VCaP (cell line): Measurements from ENCODE around the gene CPNE7.

Experiments
- H3K27ac ChIP-seq: fragments of 450-650 bp; 2 replicates; pipeline ENCODE4 v1.5.1; 2017
- TF ChIP-seq, protein P1 (sequence below): fragments of 450-650 bp; conservative IDR thresholded peaks from 2 replicates; pipeline ENCODE4 v1.5.1; 2017; ENCODE audit warnings: mild to moderate bottlenecking, moderate library complexity

The CPNE7 gene

GRCh38 chr16:89605186-89605970, 29.8 kb downstream of the CPNE7 start:
- no peak overlapping the region for H3K27ac ChIP-seq
- TF ChIP-seq, protein P1, sequence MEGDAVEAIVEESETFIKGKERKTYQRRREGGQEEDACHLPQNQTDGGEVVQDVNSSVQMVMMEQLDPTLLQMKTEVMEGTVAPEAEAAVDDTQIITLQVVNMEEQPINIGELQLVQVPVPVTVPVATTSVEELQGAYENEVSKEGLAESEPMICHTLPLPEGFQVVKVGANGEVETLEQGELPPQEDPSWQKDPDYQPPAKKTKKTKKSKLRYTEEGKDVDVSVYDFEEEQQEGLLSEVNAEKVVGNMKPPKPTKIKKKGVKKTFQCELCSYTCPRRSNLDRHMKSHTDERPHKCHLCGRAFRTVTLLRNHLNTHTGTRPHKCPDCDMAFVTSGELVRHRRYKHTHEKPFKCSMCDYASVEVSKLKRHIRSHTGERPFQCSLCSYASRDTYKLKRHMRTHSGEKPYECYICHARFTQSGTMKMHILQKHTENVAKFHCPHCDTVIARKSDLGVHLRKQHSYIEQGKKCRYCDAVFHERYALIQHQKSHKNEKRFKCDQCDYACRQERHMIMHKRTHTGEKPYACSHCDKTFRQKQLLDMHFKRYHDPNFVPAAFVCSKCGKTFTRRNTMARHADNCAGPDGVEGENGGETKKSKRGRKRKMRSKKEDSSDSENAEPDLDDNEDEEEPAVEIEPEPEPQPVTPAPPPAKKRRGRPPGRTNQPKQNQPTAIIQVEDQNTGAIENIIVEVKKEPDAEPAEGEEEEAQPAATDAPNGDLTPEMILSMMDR: no peak

- no peak overlapping the region for H3K27ac ChIP-seq
- TF ChIP-seq, protein P1: no peak
Observed at GRCh38 chr16:89606006-89606405, 30.4 kb downstream of the CPNE7 start.

GRCh38 chr16:89607453-89607852, 31.9 kb downstream of the CPNE7 start:
- TF ChIP-seq, protein P1: no peak
- no peak overlapping the region for H3K27ac ChIP-seq

DNA sequence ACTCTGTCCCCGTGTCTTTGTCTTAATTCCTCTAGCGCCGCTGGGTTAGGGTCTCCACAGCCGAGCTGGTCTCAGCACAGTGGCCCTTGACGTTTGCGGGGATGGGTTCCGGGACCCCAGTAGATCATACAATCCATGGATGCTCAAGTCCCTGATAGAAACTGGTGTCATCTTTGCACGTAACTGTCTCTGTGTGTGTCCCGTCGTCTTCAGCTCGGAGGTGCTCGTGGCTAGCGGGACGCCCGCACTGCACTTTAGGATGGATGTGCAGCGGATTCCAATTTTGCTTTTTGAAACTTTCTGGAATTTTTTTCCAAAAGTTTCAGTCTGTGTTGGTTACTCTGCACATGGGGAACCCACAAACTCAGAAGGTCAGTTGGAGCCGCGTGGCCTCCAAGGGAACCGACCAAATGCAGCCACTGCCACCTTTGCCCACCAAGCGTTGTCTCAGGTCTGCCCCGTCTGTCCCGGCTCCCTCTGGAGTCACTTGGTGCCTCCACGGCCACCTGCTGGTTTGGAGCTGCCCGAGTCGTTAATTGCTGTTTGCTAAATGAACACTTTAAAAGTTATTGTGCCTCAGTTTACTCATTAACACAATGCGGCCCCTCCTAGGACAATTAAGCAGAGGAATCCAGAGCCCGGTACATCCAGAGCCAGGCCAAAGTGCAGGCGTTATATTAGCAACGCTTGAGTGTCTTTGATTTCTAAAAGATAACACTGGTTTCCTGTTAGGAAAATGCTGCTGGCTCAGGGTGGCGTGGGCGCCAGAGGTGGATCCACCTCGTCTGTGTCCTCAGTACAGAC, 32.6 kb downstream of the CPNE7 start:
- no peak overlapping the region for H3K27ac ChIP-seq
- TF ChIP-seq, protein P1: no peak

DNA sequence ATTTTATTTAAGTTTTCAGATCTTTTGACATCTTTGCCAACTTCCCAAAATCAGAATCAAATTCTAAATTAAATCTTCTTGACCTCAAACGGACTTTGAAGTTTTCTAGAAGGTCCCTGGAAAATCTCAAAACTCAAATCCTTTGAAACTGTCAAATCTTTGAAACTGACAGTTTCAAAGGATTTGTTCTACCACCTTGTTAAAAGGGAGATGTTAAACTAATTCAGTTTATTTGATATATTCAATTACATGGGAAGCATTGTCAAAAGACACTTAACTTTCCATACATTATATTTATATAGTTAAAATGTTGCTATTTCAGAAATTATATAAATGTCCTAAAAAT, 34.5 kb downstream of the CPNE7 start:
- H3K27ac ChIP-seq: no peak overlapping the region
- TF ChIP-seq, protein P1: no peak

DNA sequence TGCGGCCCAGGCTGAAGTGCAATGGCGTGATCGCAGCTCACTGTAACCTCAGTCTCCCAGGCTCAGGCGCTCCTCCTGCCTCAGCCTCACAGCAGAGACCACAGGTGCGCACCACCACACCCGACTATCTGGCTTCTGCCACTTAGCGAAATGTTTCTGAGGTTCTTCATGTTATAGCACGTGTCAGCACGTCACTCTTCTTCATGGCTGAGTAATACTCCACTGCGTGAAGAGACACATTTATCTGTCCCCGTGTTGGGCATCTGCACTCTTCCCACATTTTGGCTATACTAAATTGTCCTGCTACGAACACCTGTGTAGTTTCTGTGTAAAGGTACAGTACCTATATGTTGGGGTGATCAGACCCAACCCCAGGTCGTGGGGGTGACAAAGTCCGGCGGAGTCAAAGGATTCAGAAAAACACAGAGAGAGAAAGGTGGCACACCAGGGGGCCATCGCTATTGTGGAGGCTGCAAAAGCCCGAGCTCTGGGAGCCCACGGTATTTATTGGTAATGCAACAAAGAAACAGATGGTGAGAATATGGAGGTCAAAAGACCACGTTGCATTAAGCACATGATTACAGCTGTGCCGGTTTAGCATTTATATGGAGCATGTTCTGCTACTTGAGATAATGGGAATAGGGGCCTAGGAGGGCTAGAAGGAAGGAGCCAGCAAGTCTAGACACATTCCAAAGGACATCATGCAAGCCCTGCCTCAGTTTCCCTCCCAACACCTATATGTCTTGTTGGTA, 37.0 kb downstream of the CPNE7 start:
- TF ChIP-seq, protein P1: no peak
- H3K27ac ChIP-seq: no peak overlapping the region

GRCh38 chr16:89613231-89613953, 37.8 kb downstream of the CPNE7 start, which contains the start of gene DPEP1:
DPEP1 (plus strand) TSS chr16:89613642; CDS start chr16:89630411, 16,769 bp downstream.
- H3K27ac ChIP-seq: no peak within 1 kb of the TSS
- TF ChIP-seq, protein P1: no peak
